ENCODE results near the gene ACTA1. TPM values are rescaled to one million over a fixed set of nuclear protein-coding genes. Genes with fewer than 3 reads are reported as not detected.
A peak's percentile ranks its signal among the peaks of the same experiment; 100 is the strongest.

ACTA1 gene
- total and polyA plus RNA-seq, 2 of the 13 experiments (the other 11 are each of a cell fraction or from before 2014, with no cell fraction given) = 1.4 to 5.2 TPM

GRCh38 chr1:229411434-229412055 is 22.3 kb downstream of the ACTA1 start (continued):
- TF ChIP-seq POGK (CRISPR knock-in tag; conservative IDR thresholded peaks at IDR 0.05) (no peak), HDAC6 (IDR thresholded peaks at IDR 0.05; ENCODE audit: low read depth, low read length) (no peak), TEAD3 (CRISPR knock-in tag; optimal IDR thresholded peaks at IDR 0.05; ENCODE audit: borderline replicate concordance) (no peak), SP140L (CRISPR knock-in tag; IDR thresholded peaks at IDR 0.05; ENCODE audit: borderline replicate concordance) (no peak), MBNL3 (CRISPR knock-in tag; conservative IDR thresholded peaks at IDR 0.05) (no peak)

- Histone ChIP-seq H3K9ac (ENCODE audit: insufficient read depth, low read depth, low read length) (no peak overlapping the region), H3K4me3 (replicated peaks in 1 of 3; ENCODE audit: insufficient read depth in 1 of 3, low read depth in 2 of 3, low read length in 3 of 3) (no peak overlapping the region), H3K27ac (ENCODE audit: extremely low read length, insufficient read depth, low read length) (no peak overlapping the region), H3K9me3 (ENCODE audit: low read length) (no peaks in the 10 kb centered on the region), H4K20me1 (ENCODE audit: insufficient read depth, low read length) (no peaks in the 10 kb centered on the region), H2AFZ (ENCODE audit: low read length) (no peak overlapping the region), H3K27me3 (ENCODE audit: control insufficient read depth in 1 of 2, insufficient read depth in 2 of 2, low read length in 2 of 2) (peaks cover 2 to 8% of the 10 kb centered on the region in 2 experiments; a peak in 3 of 5 replicates), H3K79me2 (ENCODE audit: insufficient read depth, low read length) (no peaks in the 10 kb centered on the region), H3K4me1 (ENCODE audit: insufficient read depth, low read length) (peaks cover 62% of the 10 kb centered on the region), H3K36me3 (replicated peaks in 1 of 2; ENCODE audit: control insufficient read depth in 1 of 2, insufficient read depth in 2 of 2, low read length in 2 of 2) (no peaks in the 10 kb centered on the region), H3K4me2 (ENCODE audit: low read depth, low read length) (peak overlapping the region; percentile 88)
- 45% methylated on average over 14 of the region's 14 CpGs for WGBS (ENCODE audit: low lambda C conversion rate)
- DNase-seq (ENCODE audit: low spot score) = no peak
- in situ Hi-C loops (cut with HindIII; ENCODE audit: extremely low pct_ligation_motif_present, low pct_unique_long_range_greater_than_20kb) (no loop called here), intact Hi-C loops (cut with micrococcal nuclease; ENCODE audit: unreplicated experiment) (no loop called here)
- TF ChIP-seq FOSL2 (CRISPR knock-in tag; IDR thresholded peaks at IDR 0.05) = peak; percentile 39; the same call in 1 of the 2 replicates
- TF ChIP-seq UBTF (CRISPR knock-in tag; IDR thresholded peaks at IDR 0.05) = 0 out of 2 replicates have a peak, but pooled peaks have one; percentile 23
- 0 out of 2 replicates have a peak, but pooled peaks have one; percentile 43 for TF ChIP-seq ZSCAN25 (CRISPR knock-in tag; IDR thresholded peaks at IDR 0.05)
- TF ChIP-seq HNRNPK (IDR thresholded peaks at IDR 0.05; ENCODE audit: low read depth, low read length, poor library complexity, severe bottlenecking) = peak; percentile 85
- TF ChIP-seq PCBP1 (IDR thresholded peaks at IDR 0.05; ENCODE audit: borderline replicate concordance, low read depth, low read length) = 0 out of 2 replicates have a peak, but pooled peaks have one; percentile 69
- TF ChIP-seq ARHGAP35 (CRISPR knock-in tag; IDR thresholded peaks at IDR 0.05; ENCODE audit: borderline replicate concordance) = no peak
- no peak for TF ChIP-seq ZNF263 (CRISPR knock-in tag; IDR thresholded peaks at IDR 0.05)
- no peak for TF ChIP-seq ZNF556 (CRISPR knock-in tag; IDR thresholded peaks at IDR 0.05; ENCODE audit: borderline replicate concordance)
- TF ChIP-seq PCBP2 (optimal IDR thresholded peaks at IDR 0.05; ENCODE audit: low read depth, low read length, poor library complexity, severe bottlenecking) = peak; percentile 50
- no TSS peak for BruUV-seq (replicated peaks)
- ChIA-PET POLR2A (interaction anchor here (1.2 to 2.5 kb wide), 2 partner anchors 137 to 141 kb away, joined by 3 to 5 read pairs; partner anchors contain the start of gene RAB4A), CTCF (ENCODE audit: low intra/inter-chr PET ratio, low total read pairs) (no interaction called here)
- no peak for ATAC-seq
- FAIRE-seq = no peak
Observed at GRCh38 chr1:229410692-229411433, 23.0 kb downstream of the ACTA1 start.
